GM06990 (cell line): Measurements from ENCODE around the gene HOXC11.

ENCODE experiments used
- DNase-seq: peaks from one replicate; pipeline ENCODE4 v3.0.0-alpha.2; 2011; ENCODE audit not compliant: insufficient read length; ENCODE audit errors: extremely low read depth
- H3K27me3 ChIP-seq: replicated peaks from 2 replicates; pipeline ENCODE4 v1.6.0; 2011; ENCODE audit warnings: low read length; ENCODE audit not compliant: control insufficient read depth, insufficient read depth
- H3K36me3 ChIP-seq: 2 replicates; pipeline ENCODE4 v1.5.1; 2011; ENCODE audit warnings: low read length; ENCODE audit not compliant: control insufficient read depth, insufficient read depth
- H3K4me3 ChIP-seq: replicated peaks from 2 replicates; pipeline ENCODE4 v1.5.1; 2011; ENCODE audit warnings: low read depth, mild to moderate bottlenecking, control low read depth, low read length
- TF ChIP-seq, protein P1 (sequence below): IDR thresholded peaks from 2 replicates; pipeline ENCODE4 v1.5.1; 2011; ENCODE audit warnings: low read length, control low read depth, mild to moderate bottlenecking, inconsistent platforms; ENCODE audit not compliant: insufficient read depth, poor library complexity, severe bottlenecking

Gene HOXC11

DNA sequence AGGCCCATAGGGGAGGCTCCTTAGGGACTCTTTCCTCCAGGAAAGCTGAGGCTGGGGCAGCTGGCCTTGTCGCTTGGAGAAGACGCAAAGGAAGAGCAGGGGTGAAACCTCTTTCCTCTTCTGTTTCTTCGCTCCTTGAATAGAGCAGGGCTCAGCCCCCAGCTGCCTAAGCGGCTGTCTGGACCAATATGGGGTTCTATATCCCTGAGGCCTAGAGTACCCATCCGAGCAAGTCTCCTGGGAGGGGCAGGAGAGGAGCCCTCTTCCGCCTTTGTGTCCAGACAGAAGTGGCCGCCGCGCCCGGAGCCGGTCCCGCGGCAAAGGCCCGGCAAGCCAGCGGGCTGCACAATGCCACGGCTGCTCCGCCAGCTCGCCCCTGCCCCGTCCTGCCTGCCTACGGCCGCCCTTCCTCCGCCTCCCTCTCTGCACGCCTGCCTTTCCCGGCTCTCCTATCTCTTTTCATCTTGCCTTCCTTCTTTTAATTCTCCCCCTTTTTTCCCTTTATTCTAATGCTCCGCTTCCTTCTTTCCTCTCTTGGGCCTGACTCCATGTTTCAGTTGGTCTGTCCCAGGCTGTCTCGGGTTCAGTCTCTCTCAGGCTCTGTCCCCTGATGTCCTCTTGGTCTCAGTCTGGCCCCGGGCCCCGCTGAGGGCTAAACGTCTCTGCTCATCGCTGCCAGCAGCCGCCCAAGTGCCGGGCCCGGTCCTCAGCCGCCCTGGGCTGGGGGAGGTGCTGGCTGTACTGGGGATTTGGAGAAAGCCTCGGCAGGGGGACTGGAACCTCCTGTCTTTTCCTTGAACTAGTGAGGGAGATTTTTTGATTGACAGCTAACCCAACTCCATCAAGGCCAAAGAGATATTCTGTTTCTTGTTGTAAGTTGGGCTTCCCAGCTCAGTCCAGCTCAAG is 24.5 kb downstream of the HOXC11 start:
- DNase-seq = no peak
- TF ChIP-seq, protein P1, sequence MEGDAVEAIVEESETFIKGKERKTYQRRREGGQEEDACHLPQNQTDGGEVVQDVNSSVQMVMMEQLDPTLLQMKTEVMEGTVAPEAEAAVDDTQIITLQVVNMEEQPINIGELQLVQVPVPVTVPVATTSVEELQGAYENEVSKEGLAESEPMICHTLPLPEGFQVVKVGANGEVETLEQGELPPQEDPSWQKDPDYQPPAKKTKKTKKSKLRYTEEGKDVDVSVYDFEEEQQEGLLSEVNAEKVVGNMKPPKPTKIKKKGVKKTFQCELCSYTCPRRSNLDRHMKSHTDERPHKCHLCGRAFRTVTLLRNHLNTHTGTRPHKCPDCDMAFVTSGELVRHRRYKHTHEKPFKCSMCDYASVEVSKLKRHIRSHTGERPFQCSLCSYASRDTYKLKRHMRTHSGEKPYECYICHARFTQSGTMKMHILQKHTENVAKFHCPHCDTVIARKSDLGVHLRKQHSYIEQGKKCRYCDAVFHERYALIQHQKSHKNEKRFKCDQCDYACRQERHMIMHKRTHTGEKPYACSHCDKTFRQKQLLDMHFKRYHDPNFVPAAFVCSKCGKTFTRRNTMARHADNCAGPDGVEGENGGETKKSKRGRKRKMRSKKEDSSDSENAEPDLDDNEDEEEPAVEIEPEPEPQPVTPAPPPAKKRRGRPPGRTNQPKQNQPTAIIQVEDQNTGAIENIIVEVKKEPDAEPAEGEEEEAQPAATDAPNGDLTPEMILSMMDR = no peak
- H3K27me3 ChIP-seq = peaks cover 6% of the 10 kb centered on the region

DNA sequence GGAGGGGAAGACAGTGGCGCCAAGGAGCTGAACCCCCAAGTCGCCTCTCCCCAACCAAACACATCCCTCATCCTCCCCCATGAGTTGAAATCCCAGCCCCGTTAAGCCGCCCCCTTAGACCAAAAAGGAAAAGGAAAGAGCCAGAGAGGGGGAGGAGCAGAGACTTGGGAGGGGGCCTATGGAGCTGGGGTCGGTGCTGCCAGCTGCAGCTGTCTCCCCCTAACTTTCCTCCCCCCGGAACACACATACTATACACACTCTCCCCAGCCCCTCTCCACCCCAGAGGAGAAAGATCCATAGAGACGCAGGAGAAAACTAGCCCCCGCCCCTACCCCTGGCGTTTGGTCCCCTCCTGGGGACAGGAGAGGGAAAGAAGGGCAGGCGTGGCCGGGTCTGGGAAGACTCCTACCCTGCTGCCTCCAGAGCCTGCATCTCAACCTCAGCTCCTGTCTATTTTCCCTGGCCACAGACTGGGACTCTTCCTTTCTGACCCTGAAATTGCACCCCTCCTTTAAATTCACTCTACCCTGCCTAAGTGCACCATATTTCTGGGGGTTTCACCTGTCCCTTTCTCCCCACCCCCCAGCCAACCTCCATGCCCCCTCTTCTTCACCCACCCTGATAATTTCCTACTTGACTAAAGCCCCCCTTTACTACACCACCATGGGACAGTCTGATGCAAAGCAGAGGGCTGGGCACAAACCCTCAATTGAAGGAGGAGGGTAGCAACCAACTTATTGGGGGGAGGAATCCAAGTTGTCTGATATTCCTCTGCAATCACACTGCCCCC is 25.4 kb downstream of the HOXC11 start:
- TF ChIP-seq, protein P1 = no peak
- no peak for DNase-seq
- H3K36me3 ChIP-seq = no peaks in the 10 kb centered on the region
- no peak overlapping the region for H3K4me3 ChIP-seq
- H3K27me3 ChIP-seq = peaks cover 5% of the 10 kb centered on the region

More for the DNA sequence above, 24.5 kb downstream of the HOXC11 start:
- Histone ChIP-seq H3K36me3 (no peaks in the 10 kb centered on the region), H3K4me3 (no peak overlapping the region)

DNA sequence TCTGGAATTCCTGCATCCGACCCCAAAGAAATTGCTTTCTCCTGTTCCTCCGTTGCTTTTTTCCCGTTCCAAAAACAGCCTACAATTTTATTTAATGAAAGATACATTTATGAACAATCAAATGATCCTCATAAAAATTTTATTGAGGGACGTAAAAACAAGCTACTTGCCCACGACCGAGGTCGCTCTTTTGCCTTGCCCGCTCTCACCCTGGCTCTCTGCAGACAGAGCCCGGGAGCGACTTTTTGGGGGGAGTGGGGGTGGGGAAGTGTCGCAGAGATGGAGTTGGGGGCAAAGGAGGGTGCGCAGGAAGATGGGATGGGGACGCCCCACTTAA is 25.9 kb downstream of the HOXC11 start:
- DNase-seq = no peak
- no peak overlapping the region for H3K4me3 ChIP-seq
- H3K36me3 ChIP-seq = no peaks in the 10 kb centered on the region
- peaks cover 5% of the 10 kb centered on the region for H3K27me3 ChIP-seq
- TF ChIP-seq, protein P1 = no peak

DNA sequence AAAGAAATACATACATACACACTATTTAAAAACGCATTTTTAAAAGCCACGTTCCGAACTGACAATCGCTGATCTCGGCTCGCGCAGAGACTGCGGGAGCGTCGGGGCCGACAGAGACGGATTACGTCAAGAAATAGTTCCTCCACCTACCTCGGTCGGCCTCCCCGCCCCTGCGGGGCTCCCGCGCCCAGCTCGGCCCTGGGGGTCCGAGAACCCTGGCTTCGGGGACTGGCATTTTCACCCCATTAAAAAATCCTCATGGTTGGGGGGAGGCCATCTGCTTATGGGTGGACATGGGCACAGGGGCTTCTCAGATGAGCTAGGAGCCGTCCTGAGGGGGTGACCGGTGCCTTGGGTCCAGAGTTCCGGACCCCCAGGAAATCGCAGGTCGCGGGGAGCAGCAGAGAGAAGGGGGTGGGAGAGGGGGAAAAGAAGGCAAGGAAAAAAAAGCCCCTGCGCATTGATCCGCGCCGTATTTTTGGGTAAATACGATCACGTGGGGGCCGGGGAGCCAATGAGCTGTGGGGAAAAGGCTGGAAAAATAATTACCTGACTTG is 26.7 kb downstream of the HOXC11 start:
- Histone ChIP-seq H3K4me3 (peak overlapping the region; percentile 50), H3K36me3 (no peaks in the 10 kb centered on the region), H3K27me3 (peaks cover 5% of the 10 kb centered on the region)
- TF ChIP-seq, protein P1 = no peak
- no peak for DNase-seq

DNA sequence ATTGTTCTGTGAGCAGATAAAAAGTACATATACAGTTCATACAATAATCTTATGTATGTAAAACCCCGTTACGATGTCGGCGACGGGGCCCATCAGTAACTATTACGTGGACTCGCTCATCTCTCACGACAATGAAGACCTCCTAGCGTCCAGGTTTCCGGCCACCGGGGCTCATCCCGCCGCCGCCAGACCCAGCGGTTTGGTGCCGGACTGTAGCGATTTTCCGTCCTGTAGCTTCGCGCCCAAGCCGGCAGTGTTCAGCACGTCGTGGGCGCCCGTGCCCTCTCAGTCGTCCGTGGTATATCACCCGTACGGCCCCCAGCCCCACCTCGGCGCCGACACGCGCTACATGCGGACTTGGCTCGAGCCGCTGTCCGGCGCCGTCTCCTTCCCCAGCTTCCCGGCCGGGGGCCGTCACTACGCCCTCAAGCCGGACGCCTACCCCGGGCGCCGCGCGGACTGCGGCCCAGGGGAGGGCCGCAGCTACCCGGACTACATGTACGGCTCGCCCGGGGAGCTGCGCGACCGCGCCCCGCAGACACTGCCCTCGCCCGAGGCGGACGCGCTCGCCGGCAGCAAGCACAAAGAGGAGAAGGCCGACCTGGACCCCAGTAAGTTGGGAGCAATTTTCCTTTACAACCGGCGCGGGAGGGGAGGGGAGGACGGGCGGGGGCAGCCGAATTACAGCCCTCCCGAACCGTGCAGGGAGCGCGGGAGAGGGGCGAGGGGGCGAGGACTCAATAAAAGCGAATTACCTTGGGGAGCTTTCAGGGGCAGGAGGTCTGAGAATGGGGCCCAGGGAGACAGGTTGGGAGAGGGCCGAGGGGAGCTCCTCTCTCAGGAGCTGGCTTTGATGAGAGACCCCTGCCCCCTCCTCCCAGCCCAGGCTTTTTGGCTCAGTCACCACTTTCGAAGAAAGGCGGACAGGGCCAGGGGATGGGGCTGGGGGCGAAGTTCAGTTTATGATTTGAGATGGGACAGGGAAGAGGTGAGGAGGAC is 27.5 kb downstream of the HOXC11 start, which contains the start of gene HOXC9:
Gene HOXC9 (plus strand): TSS at position 46 of the 999 bp plus-strand sequence. CDS start 28 bp downstream, at position 74.
- H3K27me3 ChIP-seq = peaks cover 2% of the 10 kb centered on the region; the same call in 1 of the 2 replicates
- TF ChIP-seq, protein P1 = no peak
- DNase-seq = no peak
- H3K36me3 ChIP-seq = no peaks in the 10 kb centered on the region
- H3K4me3 ChIP-seq = peak within 1 kb of the TSS; percentile 50
